Stomach (tissue), 4 donors: ENCODE results near the gene OSBPL6.

Experiments used
- POLR2A ChIP-seq, 4 donors: fragments of 450-650 bp; IDR thresholded peaks; one replicate each; pipeline ENCODE4 v1.6.1; 2016; ENCODE audit warnings: antibody characterized with exemption in 4 of 4, control low read depth in 2 of 4, mild to moderate bottlenecking in 1 of 4, moderate library complexity in 1 of 4
- POLR2AphosphoS5 ChIP-seq, 3 donors: sonication (generic); formaldehyde crosslinking; IDR thresholded peaks; one replicate each; pipeline ENCODE4 v1.6.1; 2016; ENCODE audit warnings: antibody characterized with exemption in 3 of 3
- TF ChIP-seq, protein P1 (sequence below), 7 experiments: fragments of 450-650 bp in 4 of 7; fragments of 200-600 bp in 3 of 7; sonication (generic) in 3 of 7; IDR thresholded peaks; one replicate each; pipeline ENCODE4 v1.5.1; 2016 to 2019; ENCODE audit warnings: antibody characterized with exemption in 7 of 7, control low read depth in 2 of 7, mild to moderate bottlenecking in 1 of 7

DNA sequence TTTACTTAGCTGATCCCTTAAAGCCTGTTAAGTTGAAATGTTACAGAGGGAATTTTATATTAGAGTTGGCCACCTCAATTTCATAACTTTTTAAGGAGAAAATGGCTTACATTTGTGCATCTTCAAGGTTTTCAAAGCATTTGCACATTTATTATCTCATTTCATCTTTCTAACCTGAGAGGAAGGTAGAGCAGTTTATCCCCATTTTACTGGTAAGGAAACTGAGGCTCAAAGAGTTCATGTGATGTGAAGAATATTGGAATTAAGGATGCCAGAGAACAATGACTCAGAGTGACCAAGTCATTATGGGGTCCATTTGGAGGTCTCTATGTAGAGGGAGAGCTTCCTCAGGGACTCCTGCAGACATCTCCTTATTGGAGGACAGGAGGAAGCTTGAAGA, 221.7 kb downstream of the OSBPL6 start:
- TF ChIP-seq POLR2AphosphoS5 (IDR thresholded peaks at IDR 0.05) (no peak), POLR2A (IDR thresholded peaks at IDR 0.05) (no peak)
- TF ChIP-seq, protein P1, sequence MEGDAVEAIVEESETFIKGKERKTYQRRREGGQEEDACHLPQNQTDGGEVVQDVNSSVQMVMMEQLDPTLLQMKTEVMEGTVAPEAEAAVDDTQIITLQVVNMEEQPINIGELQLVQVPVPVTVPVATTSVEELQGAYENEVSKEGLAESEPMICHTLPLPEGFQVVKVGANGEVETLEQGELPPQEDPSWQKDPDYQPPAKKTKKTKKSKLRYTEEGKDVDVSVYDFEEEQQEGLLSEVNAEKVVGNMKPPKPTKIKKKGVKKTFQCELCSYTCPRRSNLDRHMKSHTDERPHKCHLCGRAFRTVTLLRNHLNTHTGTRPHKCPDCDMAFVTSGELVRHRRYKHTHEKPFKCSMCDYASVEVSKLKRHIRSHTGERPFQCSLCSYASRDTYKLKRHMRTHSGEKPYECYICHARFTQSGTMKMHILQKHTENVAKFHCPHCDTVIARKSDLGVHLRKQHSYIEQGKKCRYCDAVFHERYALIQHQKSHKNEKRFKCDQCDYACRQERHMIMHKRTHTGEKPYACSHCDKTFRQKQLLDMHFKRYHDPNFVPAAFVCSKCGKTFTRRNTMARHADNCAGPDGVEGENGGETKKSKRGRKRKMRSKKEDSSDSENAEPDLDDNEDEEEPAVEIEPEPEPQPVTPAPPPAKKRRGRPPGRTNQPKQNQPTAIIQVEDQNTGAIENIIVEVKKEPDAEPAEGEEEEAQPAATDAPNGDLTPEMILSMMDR (IDR thresholded peaks at IDR 0.05) = no peak
